Caki2 (cell line): ENCODE measurements around the gene SLC11A1. TPM values are rescaled to one million over a fixed set of nuclear protein-coding genes. Genes with fewer than 3 reads are reported as not detected.

Experiments
- DNase-seq: peaks from one replicate; pipeline ENCODE4 v3.0.0-alpha.2; 2015; ENCODE audit warnings: low read depth
- in situ Hi-C: cut with HindIII; loops from 2 replicates; pipeline ENCODE4 v1.10.0; 2016; ENCODE audit warnings: low sequenced_read_pairs, low pct_unique_long_range_greater_than_20kb, mixed read lengths
- total RNA-seq: library from RNA; depleted of rRNA; stranded (reverse); fragments of >200 nt; shearing (Covaris generic); gene quantifications from 2 replicates; pipeline ENCODE4 v1.2.3, GENCODE V29; 2014; ENCODE audit warnings: low replicate concordance

Gene SLC11A1
- total RNA-seq, 1 experiment from 2014 or later = 1.4 TPM

- in situ Hi-C loops = no loop called here
- no peak for DNase-seq
Measured at GRCh38 chr2:218422403-218423086, 40.5 kb downstream of the SLC11A1 start.

GRCh38 chr2:218423584-218423983 lies 41.5 kb downstream of the SLC11A1 start:
- in situ Hi-C loops = no loop called here
- no peak for DNase-seq

- in situ Hi-C loops = no loop called here
Measured at GRCh38 chr2:218425531-218425930, 43.5 kb downstream of the SLC11A1 start.

GRCh38 chr2:218427741-218428140 lies 45.7 kb downstream of the SLC11A1 start:
- in situ Hi-C loops = no loop called here
- no peak for DNase-seq

More at GRCh38 chr2:218425531-218425930, 43.5 kb downstream of the SLC11A1 start:
- DNase-seq = no peak

GRCh38 chr2:218428846-218429558 lies 46.9 kb downstream of the SLC11A1 start:
- no peak for DNase-seq
- in situ Hi-C loops = no loop called here

- in situ Hi-C loops = no loop called here
- no peak for DNase-seq
Measured at GRCh38 chr2:218429911-218430692, 48.0 kb downstream of the SLC11A1 start.

GRCh38 chr2:218430721-218431120 lies 48.6 kb downstream of the SLC11A1 start:
- no peak for DNase-seq
- in situ Hi-C loops = no loop called here

GRCh38 chr2:218431878-218432277 lies 49.8 kb downstream of the SLC11A1 start:
- in situ Hi-C loops = no loop called here
- DNase-seq = no peak

- no peak for DNase-seq
- in situ Hi-C loops = no loop called here
Measured at GRCh38 chr2:218432676-218433365, 50.7 kb downstream of the SLC11A1 start.

- in situ Hi-C loops = no loop called here
- no peak for DNase-seq
Measured at GRCh38 chr2:218434456-218434855, 52.4 kb downstream of the SLC11A1 start.

- DNase-seq = no peak
Measured at GRCh38 chr2:218435003-218435982, 53.2 kb downstream of the SLC11A1 start.

GRCh38 chr2:218436992-218437391 lies 54.9 kb downstream of the SLC11A1 start:
- in situ Hi-C loops = no loop called here

More at GRCh38 chr2:218435003-218435982, 53.2 kb downstream of the SLC11A1 start:
- in situ Hi-C loops = no loop called here

GRCh38 chr2:218437969-218438368 lies 55.9 kb downstream of the SLC11A1 start:
- in situ Hi-C loops = no loop called here
- DNase-seq = no peak

More at GRCh38 chr2:218436992-218437391, 54.9 kb downstream of the SLC11A1 start:
- DNase-seq = no peak

GRCh38 chr2:218438596-218438995 lies 56.5 kb downstream of the SLC11A1 start:
- in situ Hi-C loops = no loop called here
- DNase-seq = no peak

- no peak for DNase-seq
- in situ Hi-C loops = no loop called here
Measured at GRCh38 chr2:218444692-218445357, 62.8 kb downstream of the SLC11A1 start.

GRCh38 chr2:218445602-218446001 lies 63.5 kb downstream of the SLC11A1 start:
- in situ Hi-C loops = no loop called here
- DNase-seq = no peak
